Esophagus squamous epithelium (tissue), 5 donors: ENCODE measurements around the gene OSCAR. TPM values are rescaled to one million over a fixed set of nuclear protein-coding genes. Genes with fewer than 3 reads are reported as not detected.

Experiments used
- DNase-seq: peaks from one replicate; lab custom pipeline; 2025; lab: John Stamatoyannopoulos, UW
- H3K27ac ChIP-seq, 4 donors: fragments of 200-600 bp; sonication (generic); one replicate each; pipeline ENCODE4 v1.5.1; 2016 to 2019; ENCODE audit warnings: mild to moderate bottlenecking in 1 of 4
- H3K27me3 ChIP-seq, 4 donors: fragments of 200-600 bp; sonication (generic); 1 replicate in 3 of 4; 2 replicates in 1 of 4; pipeline versions ENCODE4 v1.5.1 to v1.6.0; 2017 to 2021; ENCODE audit warnings: antibody characterized with exemption in 1 of 4
- H3K36me3 ChIP-seq, 3 donors: fragments of 200-600 bp; sonication (generic); one replicate each; pipeline ENCODE4 v1.5.1; 2016 to 2019
- H3K4me1 ChIP-seq, 3 donors: fragments of 200-600 bp; sonication (generic); one replicate each; pipeline ENCODE4 v1.5.1; 2017 to 2019
- H3K4me3 ChIP-seq, 4 donors: fragments of 200-600 bp; sonication (generic); 1 replicate in 3 of 4; 2 replicates in 1 of 4; pipeline ENCODE4 v1.5.1; 2016 to 2019; ENCODE audit warnings: mild to moderate bottlenecking in 2 of 4, moderate library complexity in 1 of 4
- H3K9me3 ChIP-seq, 3 donors: fragments of 200-600 bp; sonication (generic); one replicate each; pipeline ENCODE4 v1.5.1; 2016 to 2019
- POLR2A ChIP-seq, 4 donors: fragments of 450-650 bp; IDR thresholded peaks; one replicate each; pipeline ENCODE4 v1.6.1; 2017; ENCODE audit warnings: antibody characterized with exemption in 4 of 4, mild to moderate bottlenecking in 4 of 4, moderate library complexity in 3 of 4
- WGBS, 2 donors: methylation state at CpG; one replicate each; pipeline ENCODE4 v1.1.5; 2018; 5-methylcytosine and 5-hydroxymethylcytosine counted together
- intact Hi-C: fragments of 100-400 bp; cut with DNase I; formaldehyde crosslinking; loops from one replicate; pipeline ENCODE4 v1.15.0; 2022
- total RNA-seq, 4 donors: library from RNA; depleted of rRNA; stranded (reverse); fragments of >200 nt; gene quantifications; one replicate each; pipeline ENCODE4 v1.1.0, GENCODE V29; 2016
- TF ChIP-seq, protein P1 (sequence below), 6 experiments: fragments of 450-650 bp in 4 of 6; fragments of 200-600 bp in 2 of 6; sonication (generic) in 2 of 6; IDR thresholded peaks; one replicate each; pipeline ENCODE4 v1.5.1; 2016 to 2019; ENCODE audit warnings: antibody characterized with exemption in 6 of 6, mild to moderate bottlenecking in 4 of 6, moderate library complexity in 4 of 6
- donor health status: DM: yes; HTN: yes; CAD: no.

Gene OSCAR
- total RNA-seq, 4 donors from 2014 or later = 0.70 to 1.6 (median 1.3) TPM; not detected in 1

DNA sequence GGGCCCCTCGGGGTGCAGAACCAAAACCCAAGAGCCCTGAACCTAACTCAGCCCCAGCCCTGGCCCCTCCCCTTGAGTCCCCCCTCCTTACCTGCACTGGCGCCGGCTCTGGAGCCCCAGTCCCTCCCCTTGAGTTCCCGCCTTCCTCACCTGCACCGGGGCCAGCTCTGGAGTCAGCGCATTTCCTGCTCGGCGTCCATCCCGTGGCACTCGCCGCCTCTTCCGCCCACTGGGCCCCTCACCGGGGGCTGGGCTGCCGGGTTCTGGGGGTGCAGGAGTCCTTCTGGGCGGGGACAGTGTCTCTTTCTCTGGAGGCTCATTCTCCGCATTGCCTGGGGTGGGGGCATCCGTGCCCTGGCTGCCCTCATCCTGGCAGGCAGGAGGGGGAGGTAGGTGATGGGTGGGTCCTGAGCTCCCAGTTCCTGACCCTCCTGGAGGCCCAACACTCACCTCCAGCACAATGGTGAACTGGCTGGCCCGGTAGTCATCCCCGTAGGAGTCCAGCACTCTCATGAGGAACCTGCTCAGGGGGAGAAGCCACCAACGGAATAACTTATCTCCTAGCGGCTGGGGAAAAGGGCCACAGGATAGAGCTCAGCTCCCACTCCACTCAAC lies 7.4 kb upstream of the OSCAR start:
- Histone ChIP-seq H3K27me3 (no peaks in the 10 kb centered on the region), H3K4me3 (no peak overlapping the region), H3K4me1 (peaks cover 0 to 17% (median 11%) of the 10 kb centered on the region in 3 donors), H3K27ac (no peak overlapping the region), H3K36me3 (peaks cover 26 to 77% (median 34%) of the 10 kb centered on the region in 3 donors), H3K9me3 (no peaks in the 10 kb centered on the region)
- TF ChIP-seq POLR2A (IDR thresholded peaks at IDR 0.05) = no peak
- TF ChIP-seq, protein P1, sequence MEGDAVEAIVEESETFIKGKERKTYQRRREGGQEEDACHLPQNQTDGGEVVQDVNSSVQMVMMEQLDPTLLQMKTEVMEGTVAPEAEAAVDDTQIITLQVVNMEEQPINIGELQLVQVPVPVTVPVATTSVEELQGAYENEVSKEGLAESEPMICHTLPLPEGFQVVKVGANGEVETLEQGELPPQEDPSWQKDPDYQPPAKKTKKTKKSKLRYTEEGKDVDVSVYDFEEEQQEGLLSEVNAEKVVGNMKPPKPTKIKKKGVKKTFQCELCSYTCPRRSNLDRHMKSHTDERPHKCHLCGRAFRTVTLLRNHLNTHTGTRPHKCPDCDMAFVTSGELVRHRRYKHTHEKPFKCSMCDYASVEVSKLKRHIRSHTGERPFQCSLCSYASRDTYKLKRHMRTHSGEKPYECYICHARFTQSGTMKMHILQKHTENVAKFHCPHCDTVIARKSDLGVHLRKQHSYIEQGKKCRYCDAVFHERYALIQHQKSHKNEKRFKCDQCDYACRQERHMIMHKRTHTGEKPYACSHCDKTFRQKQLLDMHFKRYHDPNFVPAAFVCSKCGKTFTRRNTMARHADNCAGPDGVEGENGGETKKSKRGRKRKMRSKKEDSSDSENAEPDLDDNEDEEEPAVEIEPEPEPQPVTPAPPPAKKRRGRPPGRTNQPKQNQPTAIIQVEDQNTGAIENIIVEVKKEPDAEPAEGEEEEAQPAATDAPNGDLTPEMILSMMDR (IDR thresholded peaks at IDR 0.05) = no peak
- no peak for DNase-seq
- intact Hi-C loops = no loop called here
- WGBS, 2 donors = 73 to 81% methylated on average over 8 to 18 of the region's 21 CpGs

DNA sequence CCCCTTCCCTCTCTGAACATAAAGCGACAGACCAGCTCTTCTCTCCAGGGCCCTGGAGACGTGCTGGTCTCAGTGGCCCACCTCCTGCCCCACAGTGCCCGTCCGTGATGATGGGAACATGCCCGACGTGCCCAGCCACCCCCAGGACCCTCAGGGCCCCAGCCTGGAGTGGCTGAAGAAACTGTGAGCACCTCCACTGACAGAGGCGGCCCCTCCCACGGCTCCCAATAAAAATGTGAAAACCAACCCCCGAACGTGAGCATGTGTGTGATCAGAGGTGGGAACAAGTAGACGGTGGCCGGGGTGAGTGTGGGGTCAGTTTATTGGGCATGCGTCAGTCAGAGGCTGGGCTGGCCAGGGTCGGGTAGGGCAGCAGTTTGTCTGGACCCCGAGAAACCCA lies 6.1 kb upstream of the OSCAR start:
- H3K4me1 ChIP-seq = peaks cover 5 to 25% (median 14%) of the 10 kb centered on the region in 3 donors
- DNase-seq = no peak
- H3K4me3 ChIP-seq = no peak overlapping the region
- H3K9me3 ChIP-seq = no peaks in the 10 kb centered on the region
- intact Hi-C loops = no loop called here
- WGBS, 2 donors = 77 to 85% methylated on average over 9 to 10 of the region's 15 CpGs
- H3K27me3 ChIP-seq = no peaks in the 10 kb centered on the region
- H3K36me3 ChIP-seq = peaks cover 26 to 66% (median 34%) of the 10 kb centered on the region in 3 donors
- no peak for TF ChIP-seq POLR2A (IDR thresholded peaks at IDR 0.05)
- TF ChIP-seq, protein P1 (IDR thresholded peaks at IDR 0.05) = no peak
- H3K27ac ChIP-seq = no peak overlapping the region

DNA sequence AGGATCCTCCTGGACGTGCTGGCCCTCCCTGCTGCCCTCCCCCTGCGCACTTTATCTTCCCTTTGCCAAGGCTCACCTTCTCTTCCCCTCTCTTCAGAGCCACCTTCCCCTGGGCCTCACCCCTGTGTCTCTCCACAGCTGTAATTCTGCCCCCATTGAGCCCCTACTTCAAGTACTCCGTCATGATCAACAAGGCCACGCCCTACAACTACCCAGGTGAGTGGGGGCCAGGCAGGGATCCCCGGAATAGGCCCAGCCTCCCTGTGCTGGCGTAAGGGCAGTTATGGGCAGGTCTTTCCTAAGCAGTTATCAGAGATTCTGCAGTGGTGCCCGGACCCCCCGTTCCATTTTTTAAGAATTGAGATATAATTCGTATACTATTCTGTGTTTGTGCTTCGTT lies 5.2 kb upstream of the OSCAR start:
- Histone ChIP-seq H3K4me3 (no peak overlapping the region), H3K36me3 (peaks cover 25 to 58% (median 31%) of the 10 kb centered on the region in 3 donors), H3K9me3 (no peaks in the 10 kb centered on the region), H3K27ac (no peak overlapping the region), H3K4me1 (peaks cover 5 to 25% (median 14%) of the 10 kb centered on the region in 3 donors), H3K27me3 (no peaks in the 10 kb centered on the region)
- intact Hi-C loops = no loop called here
- WGBS, 2 donors = 96% methylated on average over 8 to 10 of the region's 10 CpGs
- TF ChIP-seq, protein P1 (IDR thresholded peaks at IDR 0.05) = no peak
- TF ChIP-seq POLR2A (IDR thresholded peaks at IDR 0.05) = no peak
- DNase-seq = no peak

DNA sequence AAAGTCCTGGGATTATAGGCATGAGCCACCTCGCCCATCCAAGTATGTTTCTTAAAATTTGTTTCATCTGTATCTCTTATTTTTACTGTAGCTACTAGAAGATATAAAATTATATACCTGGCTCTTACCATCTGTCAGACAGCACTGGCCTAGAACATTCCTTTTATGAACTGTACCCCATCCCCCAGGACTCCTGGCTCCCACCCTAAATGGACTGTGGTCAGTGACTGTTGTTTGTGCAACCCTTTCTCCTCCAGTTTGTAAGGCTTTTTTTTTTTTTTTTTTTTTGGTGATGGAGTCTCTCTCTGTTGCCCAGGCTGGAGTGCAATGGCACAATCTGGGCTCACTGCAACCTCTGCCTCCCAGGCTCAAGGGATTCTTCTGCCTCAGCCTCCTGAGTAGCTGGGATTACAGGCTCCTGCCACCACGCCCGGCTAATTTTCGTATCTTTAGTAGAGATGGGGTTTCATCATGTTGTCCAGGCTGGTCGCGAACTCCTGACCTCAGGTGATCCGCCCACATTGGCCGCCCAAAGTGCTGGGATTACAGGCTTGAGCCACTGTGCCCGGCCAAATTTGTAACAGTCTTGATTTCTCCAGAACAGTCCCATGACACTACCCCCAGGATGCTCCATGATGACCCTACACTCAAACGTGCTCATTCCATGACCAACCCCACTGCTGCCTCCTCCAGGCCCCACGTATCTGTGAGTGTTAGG lies 4.6 kb upstream of the OSCAR start:
- WGBS, 2 donors = 84 to 90% methylated on average over 11 of the region's 11 CpGs
- DNase-seq = no peak
- H3K27me3 ChIP-seq = no peaks in the 10 kb centered on the region

More for the DNA sequence above, 4.6 kb upstream of the OSCAR start:
- TF ChIP-seq, protein P1 (IDR thresholded peaks at IDR 0.05) = no peak
- no peak for TF ChIP-seq POLR2A (IDR thresholded peaks at IDR 0.05)
- H3K27ac ChIP-seq = no peak overlapping the region
- no peaks in the 10 kb centered on the region for H3K9me3 ChIP-seq
- no peak overlapping the region for H3K4me3 ChIP-seq
- peaks cover 5 to 25% (median 14%) of the 10 kb centered on the region in 3 donors for H3K4me1 ChIP-seq
- intact Hi-C loops = no loop called here
- peaks cover 19 to 52% (median 25%) of the 10 kb centered on the region in 3 donors for H3K36me3 ChIP-seq
